PFSK-1 (cell line): ENCODE results near the gene MUS81.

Experiments
- FOXP2 ChIP-seq: optimal IDR thresholded peaks from 2 replicates; pipeline ENCODE3; 2011; ENCODE audit warnings: borderline replicate concordance, control low read depth, inconsistent platforms; ENCODE audit not compliant: insufficient read depth; ENCODE audit errors: extremely low read length, extremely low read depth
- POLR2AphosphoS5 ChIP-seq: IDR thresholded peaks from 2 replicates; pipeline ENCODE4 v1.6.1; 2012; ENCODE audit warnings: low read depth, mild to moderate bottlenecking, control low read depth, low read length, moderate library complexity
- SIN3A ChIP-seq: IDR thresholded peaks from 2 replicates; pipeline ENCODE4 v1.6.1; 2012; ENCODE audit warnings: mild to moderate bottlenecking, low read length, moderate library complexity, borderline replicate concordance; ENCODE audit not compliant: insufficient read depth
- TAF1 ChIP-seq: IDR thresholded peaks from 2 replicates; pipeline ENCODE4 v1.6.1; 2012; ENCODE audit warnings: low read length, control low read depth, borderline replicate concordance; ENCODE audit not compliant: insufficient read depth
- TF ChIP-seq, protein P1 (sequence below), 2 experiments: IDR thresholded peaks; 2 replicates each; pipeline versions ENCODE4 v1.6.1 to v1.8.0; 2011 to 2012; ENCODE audit warnings: low read depth in 2 of 2, low read length in 2 of 2, control low read depth in 1 of 2, inconsistent platforms in 1 of 2, mild to moderate bottlenecking in 1 of 2, moderate library complexity in 1 of 2; ENCODE audit not compliant: insufficient read depth in 1 of 2

The MUS81 gene

GRCh38 chr11:65883786-65884715, 23.8 kb downstream of the MUS81 start:
- TF ChIP-seq FOXP2 (no peak), TAF1 (no peak), POLR2AphosphoS5 (no peak), SIN3A (no peak)
- TF ChIP-seq, protein P1, sequence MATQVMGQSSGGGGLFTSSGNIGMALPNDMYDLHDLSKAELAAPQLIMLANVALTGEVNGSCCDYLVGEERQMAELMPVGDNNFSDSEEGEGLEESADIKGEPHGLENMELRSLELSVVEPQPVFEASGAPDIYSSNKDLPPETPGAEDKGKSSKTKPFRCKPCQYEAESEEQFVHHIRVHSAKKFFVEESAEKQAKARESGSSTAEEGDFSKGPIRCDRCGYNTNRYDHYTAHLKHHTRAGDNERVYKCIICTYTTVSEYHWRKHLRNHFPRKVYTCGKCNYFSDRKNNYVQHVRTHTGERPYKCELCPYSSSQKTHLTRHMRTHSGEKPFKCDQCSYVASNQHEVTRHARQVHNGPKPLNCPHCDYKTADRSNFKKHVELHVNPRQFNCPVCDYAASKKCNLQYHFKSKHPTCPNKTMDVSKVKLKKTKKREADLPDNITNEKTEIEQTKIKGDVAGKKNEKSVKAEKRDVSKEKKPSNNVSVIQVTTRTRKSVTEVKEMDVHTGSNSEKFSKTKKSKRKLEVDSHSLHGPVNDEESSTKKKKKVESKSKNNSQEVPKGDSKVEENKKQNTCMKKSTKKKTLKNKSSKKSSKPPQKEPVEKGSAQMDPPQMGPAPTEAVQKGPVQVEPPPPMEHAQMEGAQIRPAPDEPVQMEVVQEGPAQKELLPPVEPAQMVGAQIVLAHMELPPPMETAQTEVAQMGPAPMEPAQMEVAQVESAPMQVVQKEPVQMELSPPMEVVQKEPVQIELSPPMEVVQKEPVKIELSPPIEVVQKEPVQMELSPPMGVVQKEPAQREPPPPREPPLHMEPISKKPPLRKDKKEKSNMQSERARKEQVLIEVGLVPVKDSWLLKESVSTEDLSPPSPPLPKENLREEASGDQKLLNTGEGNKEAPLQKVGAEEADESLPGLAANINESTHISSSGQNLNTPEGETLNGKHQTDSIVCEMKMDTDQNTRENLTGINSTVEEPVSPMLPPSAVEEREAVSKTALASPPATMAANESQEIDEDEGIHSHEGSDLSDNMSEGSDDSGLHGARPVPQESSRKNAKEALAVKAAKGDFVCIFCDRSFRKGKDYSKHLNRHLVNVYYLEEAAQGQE (IDR thresholded peaks at IDR 0.05; ENCODE audit: insufficient read depth in 1 of 2, low read depth in 2 of 2, low read length in 2 of 2): no peak

- TF ChIP-seq SIN3A (no peak), POLR2AphosphoS5 (no peak), TAF1 (no peak), FOXP2 (no peak)
- TF ChIP-seq, protein P1 (IDR thresholded peaks at IDR 0.05; ENCODE audit: insufficient read depth in 1 of 2, low read depth in 2 of 2, low read length in 2 of 2): no peak
These were observed 24.5 kb downstream of the MUS81 start for GRCh38 chr11:65884716-65885092.

- TF ChIP-seq, protein P1 (IDR thresholded peaks at IDR 0.05; ENCODE audit: insufficient read depth in 1 of 2, low read depth in 2 of 2, low read length in 2 of 2): no peak
- TF ChIP-seq FOXP2 (no peak), TAF1 (no peak), SIN3A (no peak), POLR2AphosphoS5 (no peak)
These were observed 25.0 kb downstream of the MUS81 start for GRCh38 chr11:65885231-65885630.

DNA sequence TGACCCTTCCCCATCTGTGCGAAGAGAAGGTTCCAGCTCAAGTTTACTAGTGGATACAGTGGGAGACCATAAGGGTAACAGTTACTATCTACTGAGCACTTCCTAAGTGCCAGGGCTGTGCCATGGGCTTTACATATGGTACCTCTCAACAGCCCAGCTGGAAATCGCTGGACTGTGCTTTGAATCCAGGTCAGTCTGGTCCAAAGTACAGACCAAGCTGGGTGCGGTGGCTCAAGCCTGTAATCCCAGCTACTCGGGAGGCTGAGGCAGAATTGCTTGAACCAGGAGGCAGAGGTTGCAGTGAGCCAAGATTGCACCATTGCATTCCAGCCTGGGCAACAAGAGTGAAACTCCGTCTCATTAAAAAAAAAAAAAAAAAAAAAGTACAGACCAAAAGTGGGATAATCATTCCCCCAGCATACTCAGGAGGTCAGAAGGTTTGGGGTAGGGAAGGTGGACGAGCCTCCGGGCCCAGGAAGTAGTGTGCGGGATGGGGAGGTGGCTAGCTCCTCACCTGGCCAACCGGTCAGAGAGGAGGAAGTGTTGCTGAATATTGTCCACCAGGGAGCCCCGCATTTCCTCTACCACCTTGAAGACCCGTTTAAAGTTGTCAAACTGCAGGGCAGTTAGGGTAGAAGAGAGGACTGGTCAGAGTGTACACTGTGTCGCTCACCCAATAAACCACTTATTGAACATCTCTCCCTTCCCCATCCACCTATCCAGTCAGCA, 25.7 kb downstream of the MUS81 start:
- TF ChIP-seq TAF1 (no peak), FOXP2 (no peak), SIN3A (no peak), POLR2AphosphoS5 (no peak)
- TF ChIP-seq, protein P1 (IDR thresholded peaks at IDR 0.05; ENCODE audit: insufficient read depth in 1 of 2, low read depth in 2 of 2, low read length in 2 of 2): no peak
